LNCaP clone FGC (cell line): Measurements from ENCODE around the gene SLC6A9.

Source experiments
- DNase-seq: peaks from one replicate; pipeline ENCODE4 v3.0.0-alpha.2; 2011; ENCODE audit warnings: low read depth
- H3K4me3 ChIP-seq: 2 replicates; pipeline ENCODE4 v1.5.1; 2011; ENCODE audit warnings: mild to moderate bottlenecking, low read depth, low read length, control low read depth
- CTCF ChIP-seq: IDR thresholded peaks from 2 replicates; pipeline ENCODE4 v1.5.1; 2012; ENCODE audit warnings: mild to moderate bottlenecking; ENCODE audit not compliant: control insufficient read depth, insufficient read depth; ENCODE audit errors: extremely low read depth

SLC6A9 gene

GRCh38 chr1:44034976-44035716, 3.9 kb upstream of the SLC6A9 start:
- H3K4me3 ChIP-seq = no peak overlapping the region
- no peak for DNase-seq
- TF ChIP-seq CTCF = no peak

GRCh38 chr1:44034423-44034822, 3.2 kb upstream of the SLC6A9 start:
- no peak for TF ChIP-seq CTCF

GRCh38 chr1:44033756-44034155, 2.5 kb upstream of the SLC6A9 start:
- no peak for DNase-seq
- no peak overlapping the region for H3K4me3 ChIP-seq
- no peak for TF ChIP-seq CTCF

More at GRCh38 chr1:44034423-44034822, 3.2 kb upstream of the SLC6A9 start:
- no peak overlapping the region for H3K4me3 ChIP-seq
- DNase-seq = no peak

- no peak for TF ChIP-seq CTCF
- no peak for DNase-seq
- H3K4me3 ChIP-seq = no peak overlapping the region
Observed at GRCh38 chr1:44033041-44033575, 1.8 kb upstream of the SLC6A9 start.

GRCh38 chr1:44032170-44032790, 1.0 kb upstream of the SLC6A9 start:
- H3K4me3 ChIP-seq = no peak overlapping the region
- no peak for DNase-seq
- no peak for TF ChIP-seq CTCF

GRCh38 chr1:44030605-44031251, 534 bp downstream of the SLC6A9 start:
- no peak for DNase-seq
- H3K4me3 ChIP-seq = peak overlapping the region; percentile 69
- peak; percentile 30 for TF ChIP-seq CTCF
